HepG2 (cell line): ENCODE results near the gene TMEM135. TPM values are rescaled to one million over a fixed set of nuclear protein-coding genes. Genes with fewer than 3 reads are reported as not detected.

Source experiments
- ARNT2 ChIP-seq: sonication (generic); formaldehyde crosslinking; IDR thresholded peaks from 2 replicates; pipeline ENCODE4 v1.8.0; 2022; ENCODE audit warnings: mild to moderate bottlenecking, low read depth, missing genetic modification reagents, moderate library complexity
- CEBPB ChIP-seq: IDR thresholded peaks from 2 replicates; pipeline ENCODE4 v1.6.1; 2011; ENCODE audit warnings: low read depth, low read length, improper control_type of control experiment, borderline replicate concordance
- ESRRA ChIP-seq: sonication (generic); formaldehyde crosslinking; IDR thresholded peaks from 2 replicates; pipeline ENCODE4 v1.5.1; 2020; ENCODE audit warnings: mild to moderate bottlenecking, low read depth, missing genetic modification reagents
- RORA ChIP-seq: sonication (generic); formaldehyde crosslinking; IDR thresholded peaks from 2 replicates; pipeline ENCODE4 v1.5.0; 2020; ENCODE audit warnings: mild to moderate bottlenecking, missing genetic modification reagents, moderate library complexity
- SRY ChIP-seq: sonication (generic); formaldehyde crosslinking; IDR thresholded peaks from 2 replicates; pipeline ENCODE4 v1.8.0; 2022; ENCODE audit warnings: mild to moderate bottlenecking, missing genetic modification reagents
- ZNF230 ChIP-seq: sonication (generic); formaldehyde crosslinking; IDR thresholded peaks from 2 replicates; pipeline ENCODE4 v1.4.0; 2020; ENCODE audit warnings: mild to moderate bottlenecking, missing genetic modification reagents
- polyA plus RNA-seq, 8 experiments: library from polyadenylated mRNA; depleted of rRNA in 3 of 8; stranded (reverse) in 7 of 8; unstranded in 1 of 8; fragments of >200 nt; fragmentation: Illumina TruSeq in 4 of 8; extraction: Trizol in 4 of 8; gene quantifications; 2 replicates each; pipeline versions ENCODE4 v1.2.1 to v1.2.3, GENCODE V29; 2011 to 2016; ENCODE audit warnings: low read depth in 4 of 8, missing spikeins in 1 of 8, mixed read lengths in 1 of 8; ENCODE audit not compliant: insufficient read depth in 1 of 8
- total RNA-seq, 5 experiments: library from RNA; depleted of rRNA; stranded (reverse); fragments of >200 nt; fragmentation: Illumina TruSeq; extraction: Trizol; gene quantifications; 2 replicates each; pipeline ENCODE4 v1.2.3, GENCODE V29; 2016; ENCODE audit warnings: low read depth in 1 of 5
- TF ChIP-seq, protein P1 (sequence below): sonication (generic); formaldehyde crosslinking; IDR thresholded peaks from 2 replicates; pipeline ENCODE4 v1.9.0; 2021; ENCODE audit warnings: mild to moderate bottlenecking, missing genetic modification reagents
- TF ChIP-seq, protein P2 (sequence below): sonication (generic); formaldehyde crosslinking; IDR thresholded peaks from 2 replicates; pipeline ENCODE4 v1.8.1; 2023; ENCODE audit warnings: missing genetic modification reagents, inconsistent platforms, borderline replicate concordance
- TF ChIP-seq, protein P3 (sequence below): sonication (generic); formaldehyde crosslinking; IDR thresholded peaks from 2 replicates; pipeline ENCODE4 v1.5.0; 2020; ENCODE audit warnings: mild to moderate bottlenecking, missing genetic modification reagents, borderline replicate concordance

TMEM135 gene
- total and polyA plus RNA-seq, 2 of the 13 experiments (the other 11 are each of a cell fraction or from before 2014, with no cell fraction given): 36.6 to 88.9 TPM

DNA sequence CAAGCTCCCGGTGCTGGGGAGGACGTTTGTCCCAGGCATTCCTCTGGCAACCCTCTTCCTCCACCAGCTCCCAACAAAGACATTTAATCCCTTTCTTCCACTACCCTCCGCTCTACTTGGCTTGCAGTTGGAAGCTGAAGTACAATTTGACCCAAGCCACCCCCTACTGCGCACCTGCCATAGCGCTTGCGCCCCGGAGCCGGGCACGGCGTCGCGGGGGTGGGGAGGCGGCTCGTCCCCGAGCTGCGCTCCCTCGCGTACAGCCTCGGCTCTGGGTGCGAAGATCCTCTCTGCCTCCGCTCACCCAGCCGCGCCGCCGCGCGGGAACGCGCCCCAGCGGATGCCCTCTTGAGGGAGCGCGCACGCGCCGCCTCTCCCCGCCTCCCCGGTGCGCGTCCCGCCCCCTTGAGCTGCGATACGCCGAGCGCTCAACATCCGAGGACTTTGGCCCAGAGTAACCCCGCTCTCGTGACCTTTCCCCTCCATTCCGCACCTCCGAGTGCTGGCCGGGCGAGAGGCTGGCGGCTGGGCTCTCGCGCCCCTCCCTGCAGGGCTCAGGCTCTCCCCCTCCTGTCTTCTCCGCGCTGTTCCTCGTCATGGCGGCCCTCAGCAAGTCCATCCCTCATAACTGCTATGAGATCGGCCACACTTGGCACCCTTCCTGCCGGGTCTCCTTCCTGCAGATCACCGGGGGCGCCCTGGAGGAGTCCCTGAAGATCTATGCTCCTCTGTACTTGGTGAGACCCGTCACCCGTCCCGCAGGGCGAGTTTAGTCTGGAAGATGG lies at the start of gene TMEM135 (continued):
- TF ChIP-seq, protein P1, sequence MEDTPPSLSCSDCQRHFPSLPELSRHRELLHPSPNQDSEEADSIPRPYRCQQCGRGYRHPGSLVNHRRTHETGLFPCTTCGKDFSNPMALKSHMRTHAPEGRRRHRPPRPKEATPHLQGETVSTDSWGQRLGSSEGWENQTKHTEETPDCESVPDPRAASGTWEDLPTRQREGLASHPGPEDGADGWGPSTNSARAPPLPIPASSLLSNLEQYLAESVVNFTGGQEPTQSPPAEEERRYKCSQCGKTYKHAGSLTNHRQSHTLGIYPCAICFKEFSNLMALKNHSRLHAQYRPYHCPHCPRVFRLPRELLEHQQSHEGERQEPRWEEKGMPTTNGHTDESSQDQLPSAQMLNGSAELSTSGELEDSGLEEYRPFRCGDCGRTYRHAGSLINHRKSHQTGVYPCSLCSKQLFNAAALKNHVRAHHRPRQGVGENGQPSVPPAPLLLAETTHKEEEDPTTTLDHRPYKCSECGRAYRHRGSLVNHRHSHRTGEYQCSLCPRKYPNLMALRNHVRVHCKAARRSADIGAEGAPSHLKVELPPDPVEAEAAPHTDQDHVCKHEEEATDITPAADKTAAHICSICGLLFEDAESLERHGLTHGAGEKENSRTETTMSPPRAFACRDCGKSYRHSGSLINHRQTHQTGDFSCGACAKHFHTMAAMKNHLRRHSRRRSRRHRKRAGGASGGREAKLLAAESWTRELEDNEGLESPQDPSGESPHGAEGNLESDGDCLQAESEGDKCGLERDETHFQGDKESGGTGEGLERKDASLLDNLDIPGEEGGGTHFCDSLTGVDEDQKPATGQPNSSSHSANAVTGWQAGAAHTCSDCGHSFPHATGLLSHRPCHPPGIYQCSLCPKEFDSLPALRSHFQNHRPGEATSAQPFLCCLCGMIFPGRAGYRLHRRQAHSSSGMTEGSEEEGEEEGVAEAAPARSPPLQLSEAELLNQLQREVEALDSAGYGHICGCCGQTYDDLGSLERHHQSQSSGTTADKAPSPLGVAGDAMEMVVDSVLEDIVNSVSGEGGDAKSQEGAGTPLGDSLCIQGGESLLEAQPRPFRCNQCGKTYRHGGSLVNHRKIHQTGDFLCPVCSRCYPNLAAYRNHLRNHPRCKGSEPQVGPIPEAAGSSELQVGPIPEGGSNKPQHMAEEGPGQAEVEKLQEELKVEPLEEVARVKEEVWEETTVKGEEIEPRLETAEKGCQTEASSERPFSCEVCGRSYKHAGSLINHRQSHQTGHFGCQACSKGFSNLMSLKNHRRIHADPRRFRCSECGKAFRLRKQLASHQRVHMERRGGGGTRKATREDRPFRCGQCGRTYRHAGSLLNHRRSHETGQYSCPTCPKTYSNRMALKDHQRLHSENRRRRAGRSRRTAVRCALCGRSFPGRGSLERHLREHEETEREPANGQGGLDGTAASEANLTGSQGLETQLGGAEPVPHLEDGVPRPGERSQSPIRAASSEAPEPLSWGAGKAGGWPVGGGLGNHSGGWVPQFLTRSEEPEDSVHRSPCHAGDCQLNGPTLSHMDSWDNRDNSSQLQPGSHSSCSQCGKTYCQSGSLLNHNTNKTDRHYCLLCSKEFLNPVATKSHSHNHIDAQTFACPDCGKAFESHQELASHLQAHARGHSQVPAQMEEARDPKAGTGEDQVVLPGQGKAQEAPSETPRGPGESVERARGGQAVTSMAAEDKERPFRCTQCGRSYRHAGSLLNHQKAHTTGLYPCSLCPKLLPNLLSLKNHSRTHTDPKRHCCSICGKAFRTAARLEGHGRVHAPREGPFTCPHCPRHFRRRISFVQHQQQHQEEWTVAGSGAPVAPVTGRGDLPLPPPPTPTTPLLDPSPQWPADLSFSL (CRISPR knock-in tag): no peak; the same call in 1 of the 2 replicates
- TF ChIP-seq ESRRA (no peak; the same call in 1 of the 2 replicates), ZNF230 (CRISPR knock-in tag) (no peak), ARNT2 (CRISPR knock-in tag) (no peak), SRY (CRISPR knock-in tag) (peak; percentile 69; the same call in 1 of the 2 replicates), RORA (CRISPR knock-in tag) (no peak), CEBPB (no peak)
- TF ChIP-seq, protein P2, sequence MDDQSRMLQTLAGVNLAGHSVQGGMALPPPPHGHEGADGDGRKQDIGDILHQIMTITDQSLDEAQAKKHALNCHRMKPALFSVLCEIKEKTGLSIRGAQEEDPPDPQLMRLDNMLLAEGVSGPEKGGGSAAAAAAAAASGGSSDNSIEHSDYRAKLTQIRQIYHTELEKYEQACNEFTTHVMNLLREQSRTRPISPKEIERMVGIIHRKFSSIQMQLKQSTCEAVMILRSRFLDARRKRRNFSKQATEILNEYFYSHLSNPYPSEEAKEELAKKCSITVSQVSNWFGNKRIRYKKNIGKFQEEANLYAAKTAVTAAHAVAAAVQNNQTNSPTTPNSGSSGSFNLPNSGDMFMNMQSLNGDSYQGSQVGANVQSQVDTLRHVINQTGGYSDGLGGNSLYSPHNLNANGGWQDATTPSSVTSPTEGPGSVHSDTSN (CRISPR knock-in tag): no peak
- TF ChIP-seq, protein P3, sequence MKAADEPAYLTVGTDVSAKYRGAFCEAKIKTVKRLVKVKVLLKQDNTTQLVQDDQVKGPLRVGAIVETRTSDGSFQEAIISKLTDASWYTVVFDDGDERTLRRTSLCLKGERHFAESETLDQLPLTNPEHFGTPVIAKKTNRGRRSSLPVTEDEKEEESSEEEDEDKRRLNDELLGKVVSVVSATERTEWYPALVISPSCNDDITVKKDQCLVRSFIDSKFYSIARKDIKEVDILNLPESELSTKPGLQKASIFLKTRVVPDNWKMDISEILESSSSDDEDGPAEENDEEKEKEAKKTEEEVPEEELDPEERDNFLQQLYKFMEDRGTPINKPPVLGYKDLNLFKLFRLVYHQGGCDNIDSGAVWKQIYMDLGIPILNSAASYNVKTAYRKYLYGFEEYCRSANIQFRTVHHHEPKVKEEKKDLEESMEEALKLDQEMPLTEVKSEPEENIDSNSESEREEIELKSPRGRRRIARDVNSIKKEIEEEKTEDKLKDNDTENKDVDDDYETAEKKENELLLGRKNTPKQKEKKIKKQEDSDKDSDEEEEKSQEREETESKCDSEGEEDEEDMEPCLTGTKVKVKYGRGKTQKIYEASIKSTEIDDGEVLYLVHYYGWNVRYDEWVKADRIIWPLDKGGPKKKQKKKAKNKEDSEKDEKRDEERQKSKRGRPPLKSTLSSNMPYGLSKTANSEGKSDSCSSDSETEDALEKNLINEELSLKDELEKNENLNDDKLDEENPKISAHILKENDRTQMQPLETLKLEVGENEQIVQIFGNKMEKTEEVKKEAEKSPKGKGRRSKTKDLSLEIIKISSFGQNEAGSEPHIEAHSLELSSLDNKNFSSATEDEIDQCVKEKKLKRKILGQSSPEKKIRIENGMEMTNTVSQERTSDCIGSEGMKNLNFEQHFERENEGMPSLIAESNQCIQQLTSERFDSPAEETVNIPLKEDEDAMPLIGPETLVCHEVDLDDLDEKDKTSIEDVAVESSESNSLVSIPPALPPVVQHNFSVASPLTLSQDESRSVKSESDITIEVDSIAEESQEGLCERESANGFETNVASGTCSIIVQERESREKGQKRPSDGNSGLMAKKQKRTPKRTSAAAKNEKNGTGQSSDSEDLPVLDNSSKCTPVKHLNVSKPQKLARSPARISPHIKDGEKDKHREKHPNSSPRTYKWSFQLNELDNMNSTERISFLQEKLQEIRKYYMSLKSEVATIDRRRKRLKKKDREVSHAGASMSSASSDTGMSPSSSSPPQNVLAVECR (CRISPR knock-in tag): peak; percentile 82; the same call in 1 of the 2 replicates
